C4-2B (cell line): Measurements from ENCODE around the gene TEX9.

Experiments
- H3K27ac ChIP-seq: fragments of 450-650 bp; 2 replicates; pipeline ENCODE4 v1.5.1; 2017
- CTCF ChIP-seq: fragments of 450-650 bp; conservative IDR thresholded peaks from 2 replicates; pipeline ENCODE4 v1.5.1; 2017; ENCODE audit warnings: mild to moderate bottlenecking
- ZFX ChIP-seq: fragments of 450-650 bp; IDR thresholded peaks from 2 replicates; pipeline ENCODE4 v1.6.1; 2017

Gene TEX9

GRCh38 chr15:56327721-56328502 is 37.3 kb upstream of the TEX9 start:
- H3K27ac ChIP-seq = no peak overlapping the region
- no peak for TF ChIP-seq ZFX
- TF ChIP-seq CTCF = no peak

- no peak overlapping the region for H3K27ac ChIP-seq
- TF ChIP-seq ZFX (no peak), CTCF (no peak)
Measured at GRCh38 chr15:56337084-56337725, 28.0 kb upstream of the TEX9 start.

GRCh38 chr15:56339594-56339993 is 25.6 kb upstream of the TEX9 start:
- no peak overlapping the region for H3K27ac ChIP-seq
- TF ChIP-seq CTCF = no peak
- no peak for TF ChIP-seq ZFX

GRCh38 chr15:56341201-56341600 is 24.0 kb upstream of the TEX9 start:
- no peak for TF ChIP-seq CTCF
- H3K27ac ChIP-seq = no peak overlapping the region

GRCh38 chr15:56342653-56343052 is 22.6 kb upstream of the TEX9 start:
- TF ChIP-seq ZFX (no peak), CTCF (no peak)
- H3K27ac ChIP-seq = no peak overlapping the region

- H3K27ac ChIP-seq = no peak overlapping the region
Measured at GRCh38 chr15:56343879-56344278, 21.3 kb upstream of the TEX9 start.

More at GRCh38 chr15:56343879-56344278, 21.3 kb upstream of the TEX9 start:
- no peak for TF ChIP-seq CTCF
- no peak for TF ChIP-seq ZFX
